Small intestine (tissue), 7 donors: Measurements from ENCODE around the gene AMZ1. TPM values are rescaled to one million over a fixed set of nuclear protein-coding genes. Genes with fewer than 3 reads are reported as not detected.

Source experiments
- DNase-seq, 2 donors: peaks; one replicate each; pipeline versions ENCODE4 v3.0.0 to v3.0.0-alpha.2; 2013
- FAIRE-seq: peaks from 2 replicates; lab custom pipeline; 2012; peaks lifted over from hg19 to GRCh38; lab: Jason Lieb, UNC
- H3K27ac ChIP-seq, 3 donors: one replicate each; pipeline ENCODE4 v1.5.1; 2013; ENCODE audit warnings: low read length in 2 of 3, mild to moderate bottlenecking in 2 of 3, control low read depth in 1 of 3, inconsistent platforms in 1 of 3, low read depth in 1 of 3, moderate library complexity in 1 of 3
- H3K27me3 ChIP-seq, 3 donors: one replicate each; pipeline ENCODE4 v1.6.1; 2013; ENCODE audit warnings: low read length in 3 of 3, inconsistent platforms in 1 of 3; ENCODE audit not compliant: control insufficient read depth in 3 of 3, insufficient read depth in 3 of 3
- H3K36me3 ChIP-seq, 3 donors: one replicate each; pipeline ENCODE4 v1.6.1; 2013; ENCODE audit warnings: low read length in 3 of 3, inconsistent platforms in 1 of 3, low read depth in 1 of 3, mild to moderate bottlenecking in 1 of 3, moderate library complexity in 1 of 3; ENCODE audit not compliant: control insufficient read depth in 3 of 3, insufficient read depth in 2 of 3
- H3K4me1 ChIP-seq, 3 donors: one replicate each; pipeline ENCODE4 v1.6.1; 2013; ENCODE audit warnings: low read length in 2 of 3, inconsistent platforms in 1 of 3, low read depth in 1 of 3, mild to moderate bottlenecking in 1 of 3, moderate library complexity in 1 of 3; ENCODE audit not compliant: control insufficient read depth in 3 of 3, insufficient read depth in 2 of 3
- H3K4me3 ChIP-seq, 3 donors: one replicate each; pipeline ENCODE4 v1.5.1; 2013; ENCODE audit warnings: low read length in 3 of 3, control low read depth in 1 of 3, inconsistent platforms in 1 of 3, low read depth in 1 of 3, mild to moderate bottlenecking in 1 of 3, moderate library complexity in 1 of 3
- H3K9me3 ChIP-seq, 2 donors: one replicate each; pipeline ENCODE4 v1.6.1; 2013; ENCODE audit warnings: low read depth in 1 of 2, low read length in 1 of 2; ENCODE audit not compliant: control insufficient read depth in 2 of 2, insufficient read depth in 1 of 2
- WGBS, 3 donors: extraction: QIAGEN DNeasy Blood & Tissue Kit; methylation state at CpG; one replicate each; pipeline ENCODE4 v1.1.7; 2013; 5-methylcytosine and 5-hydroxymethylcytosine counted together
- polyA plus RNA-seq, 4 donors: library from polyadenylated mRNA; stranded (reverse) in 3 of 4; unstranded in 1 of 4; fragments of 200-250 nt in 3 of 4; fragments of 120-200 nt in 1 of 4; gene quantifications; one replicate each; pipeline versions ENCODE4 v1.2.1 to v1.2.3, GENCODE V29; 2013
- donor health status: healthy with polysubstance abuse.
- donor health status: control.
- donor health status: control.
- donor health status: Bipolar disorder and iron deficiency.
- donor health status: healthy.

Gene AMZ1
- polyA plus RNA-seq, 4 donors: 0.07 to 0.24 TPM; not detected in 2

DNA sequence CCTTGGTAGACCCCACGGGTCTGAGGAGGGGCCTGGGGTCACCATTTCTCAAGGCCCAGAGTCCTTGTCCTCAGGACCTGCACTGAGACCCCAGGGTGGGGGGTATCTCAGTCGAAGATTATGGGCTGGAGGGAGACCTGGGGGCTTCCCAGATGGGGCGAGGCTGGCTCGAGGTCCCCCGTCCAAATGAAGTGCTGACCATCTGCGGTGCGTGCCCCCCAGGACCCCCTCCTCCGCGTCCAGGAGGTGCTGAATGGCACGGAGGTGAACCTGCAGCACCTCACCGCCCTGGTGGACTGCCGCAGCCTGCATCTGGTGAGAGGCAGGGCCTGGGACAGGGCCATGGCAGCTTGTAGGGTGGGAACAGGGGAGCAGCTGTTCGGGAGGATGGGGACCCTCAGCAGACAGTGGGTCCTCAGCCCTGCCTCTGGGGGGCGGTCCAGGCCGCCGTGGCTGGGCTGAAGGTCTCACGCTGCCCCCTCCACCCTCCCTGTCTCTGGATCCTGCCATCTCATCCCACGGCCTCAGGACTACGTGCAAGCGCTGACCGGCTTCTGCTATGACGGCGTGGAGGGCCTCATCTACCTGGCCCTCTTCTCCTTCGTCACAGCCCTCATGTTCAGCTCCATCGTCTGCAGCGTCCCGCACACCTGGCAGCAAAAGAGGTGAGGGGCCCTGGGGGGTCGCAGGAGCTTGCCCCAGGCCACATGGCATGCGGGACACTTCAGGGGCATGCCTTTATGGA lies 32.0 kb upstream of the AMZ1 start:
- no peak for FAIRE-seq
- H3K4me3 ChIP-seq: no peak overlapping the region
- H3K4me1 ChIP-seq: no peaks in the 10 kb centered on the region
- 91 to 95% (median 93%) methylated on average over 28 to 29 of the region's 29 CpGs for WGBS, 3 donors
- no peak overlapping the region for H3K27ac ChIP-seq
- no peaks in the 10 kb centered on the region for H3K9me3 ChIP-seq
- peaks cover 2 to 96% (median 7%) of the 10 kb centered on the region in 3 donors for H3K36me3 ChIP-seq
- DNase-seq: no peak
- H3K27me3 ChIP-seq: no peaks in the 10 kb centered on the region

DNA sequence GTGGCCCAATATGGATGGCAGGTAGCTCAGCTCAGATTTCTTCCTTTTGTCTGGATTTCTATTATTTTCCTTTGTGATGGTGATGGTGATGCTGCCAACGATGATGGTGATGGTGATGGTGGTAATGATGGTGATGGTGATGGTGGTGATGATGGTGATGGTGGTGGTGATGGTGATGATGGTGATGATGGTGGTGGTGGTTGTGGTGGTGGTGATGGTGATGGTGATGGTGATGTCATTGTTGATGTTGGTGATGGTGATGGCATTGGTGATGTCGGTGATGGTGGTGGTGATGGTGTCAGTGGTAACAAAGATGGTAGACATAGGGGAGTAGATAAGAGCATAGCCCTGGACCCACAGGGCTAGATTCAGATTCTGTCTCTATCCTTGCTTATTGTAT lies 30.8 kb upstream of the AMZ1 start:
- Histone ChIP-seq H3K27me3 (no peaks in the 10 kb centered on the region), H3K27ac (no peak overlapping the region), H3K36me3 (peaks cover 2 to 96% (median 7%) of the 10 kb centered on the region in 3 donors), H3K9me3 (no peaks in the 10 kb centered on the region), H3K4me1 (no peaks in the 10 kb centered on the region), H3K4me3 (no peak overlapping the region)
- FAIRE-seq (no peak), DNase-seq (no peak)
- 48 to 93% (median 78%) methylated on average over 2 of the region's 2 CpGs for WGBS, 3 donors

DNA sequence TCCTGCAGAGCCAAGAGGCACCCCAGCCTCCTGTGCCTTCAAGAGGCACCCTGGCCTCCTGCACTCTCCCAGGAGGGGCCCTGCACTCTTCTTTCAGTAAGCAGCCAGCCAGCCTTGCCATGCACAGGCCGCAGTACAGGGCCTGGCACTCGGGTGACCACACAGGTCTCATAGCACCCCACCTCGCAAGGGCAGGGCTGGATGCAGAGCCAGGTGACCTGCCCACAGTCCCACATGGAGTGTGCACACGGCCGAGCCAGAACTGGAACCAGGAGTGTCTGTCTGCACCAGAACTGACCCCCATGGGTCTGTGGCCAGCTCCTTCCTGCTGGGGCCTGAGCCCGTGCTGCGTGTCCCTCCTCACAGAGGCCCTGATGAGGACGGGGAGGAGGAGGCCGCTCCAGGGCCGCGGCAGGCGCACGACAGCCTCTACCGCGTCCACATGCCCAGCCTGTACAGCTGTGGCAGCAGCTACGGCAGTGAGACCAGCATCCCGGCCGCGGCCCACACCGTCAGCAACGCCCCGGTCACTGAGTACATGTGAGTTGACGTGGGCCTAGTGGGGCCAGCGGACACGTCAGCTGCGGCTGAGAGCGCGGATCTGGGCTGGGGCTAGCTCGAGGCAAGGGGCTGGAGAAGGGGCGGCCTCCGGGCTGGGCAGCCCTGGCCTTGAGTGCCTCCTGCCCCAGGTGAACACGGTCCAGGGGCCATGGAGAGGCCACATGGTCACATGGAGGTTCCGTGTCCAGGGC lies 29.9 kb upstream of the AMZ1 start:
- Histone ChIP-seq H3K27ac (no peak overlapping the region), H3K4me3 (no peak overlapping the region), H3K27me3 (no peaks in the 10 kb centered on the region), H3K9me3 (no peaks in the 10 kb centered on the region), H3K4me1 (no peaks in the 10 kb centered on the region), H3K36me3 (peaks cover 2 to 96% (median 7%) of the 10 kb centered on the region in 3 donors)
- FAIRE-seq (no peak), DNase-seq (no peak)
- whole genome bisulfite sequencing, 3 donors: 94 to 95% (median 95%) methylated on average over 32 to 33 of the region's 33 CpGs

DNA sequence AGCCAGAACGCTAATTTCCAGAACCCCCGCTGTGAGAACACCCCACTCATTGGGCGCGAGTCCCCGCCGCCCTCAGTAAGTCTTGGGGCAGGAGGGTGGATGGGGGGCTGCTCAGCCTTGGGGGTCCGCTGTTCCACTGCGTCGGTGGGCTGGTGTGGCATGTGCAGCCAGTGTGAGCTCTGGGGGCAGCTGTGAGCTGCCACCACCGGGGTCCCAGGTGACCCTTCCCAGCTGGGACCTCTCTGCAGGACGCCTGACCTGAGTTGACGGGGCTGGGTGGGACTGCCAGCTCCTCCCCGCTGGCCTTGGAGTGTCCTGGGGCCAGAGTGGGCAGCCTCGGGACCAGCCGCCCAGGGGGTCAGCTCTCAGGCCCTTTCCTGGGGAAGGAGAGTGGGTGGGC lies 29.1 kb upstream of the AMZ1 start:
- no peaks in the 10 kb centered on the region for H3K9me3 ChIP-seq
- peaks cover 0 to 2% (median 0%) of the 10 kb centered on the region in 3 donors for H3K4me1 ChIP-seq
- 90 to 94% (median 93%) methylated on average over 13 to 15 of the region's 15 CpGs for WGBS, 3 donors
- H3K36me3 ChIP-seq: peaks cover 2 to 99% (median 7%) of the 10 kb centered on the region in 3 donors
- no peak overlapping the region for H3K27ac ChIP-seq
- H3K4me3 ChIP-seq: no peak overlapping the region
- DNase-seq (no peak), FAIRE-seq (no peak)
- H3K27me3 ChIP-seq: no peaks in the 10 kb centered on the region

DNA sequence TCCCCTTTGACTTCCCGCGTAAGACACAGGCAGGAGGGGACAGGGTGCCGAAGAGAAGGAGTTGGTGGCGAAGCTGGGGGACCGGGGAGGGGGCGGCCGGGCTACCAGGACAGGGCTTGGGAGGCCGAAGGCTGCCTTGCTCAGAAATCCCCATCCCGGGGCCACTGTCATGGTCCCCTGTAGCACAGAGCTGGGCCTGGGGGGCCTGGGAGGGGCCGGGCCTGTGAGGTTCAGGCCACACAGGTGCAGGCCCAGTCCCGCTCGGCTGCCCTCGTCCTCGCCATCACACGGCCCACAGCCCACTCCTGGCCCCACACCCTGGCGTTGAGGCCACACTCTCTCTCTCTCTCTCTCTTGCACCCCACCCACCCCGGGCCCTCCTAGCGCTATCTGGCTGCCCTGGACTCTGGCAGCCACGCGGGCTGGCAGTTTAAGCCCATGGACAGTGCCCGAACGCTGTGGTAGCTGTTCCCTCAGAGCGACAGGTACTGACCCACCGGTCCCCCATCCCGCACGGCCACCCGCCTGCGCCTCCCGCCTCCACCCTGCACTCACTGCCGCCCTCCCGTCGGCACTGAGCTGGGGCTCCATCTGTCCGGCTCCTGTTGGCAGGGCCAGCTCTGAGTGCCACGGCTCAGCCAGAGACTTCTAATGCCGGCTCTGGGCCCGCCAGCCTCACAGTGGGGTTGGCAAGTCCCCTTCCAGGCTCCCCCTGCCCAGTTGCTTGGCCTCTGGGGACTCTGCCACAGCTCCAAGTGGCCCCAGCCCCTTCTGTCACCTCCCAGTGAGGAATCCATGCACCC lies 28.2 kb upstream of the AMZ1 start:
- FAIRE-seq: no peak
- no peak for DNase-seq
- Histone ChIP-seq H3K4me1 (peaks cover 0 to 2% (median 0%) of the 10 kb centered on the region in 3 donors), H3K4me3 (no peak overlapping the region), H3K27me3 (no peaks in the 10 kb centered on the region), H3K27ac (no peak overlapping the region), H3K36me3 (peaks cover 2 to 94% (median 7%) of the 10 kb centered on the region in 3 donors), H3K9me3 (no peaks in the 10 kb centered on the region)
- WGBS, 3 donors: 86 to 92% (median 89%) methylated on average over 34 to 36 of the region's 36 CpGs

DNA sequence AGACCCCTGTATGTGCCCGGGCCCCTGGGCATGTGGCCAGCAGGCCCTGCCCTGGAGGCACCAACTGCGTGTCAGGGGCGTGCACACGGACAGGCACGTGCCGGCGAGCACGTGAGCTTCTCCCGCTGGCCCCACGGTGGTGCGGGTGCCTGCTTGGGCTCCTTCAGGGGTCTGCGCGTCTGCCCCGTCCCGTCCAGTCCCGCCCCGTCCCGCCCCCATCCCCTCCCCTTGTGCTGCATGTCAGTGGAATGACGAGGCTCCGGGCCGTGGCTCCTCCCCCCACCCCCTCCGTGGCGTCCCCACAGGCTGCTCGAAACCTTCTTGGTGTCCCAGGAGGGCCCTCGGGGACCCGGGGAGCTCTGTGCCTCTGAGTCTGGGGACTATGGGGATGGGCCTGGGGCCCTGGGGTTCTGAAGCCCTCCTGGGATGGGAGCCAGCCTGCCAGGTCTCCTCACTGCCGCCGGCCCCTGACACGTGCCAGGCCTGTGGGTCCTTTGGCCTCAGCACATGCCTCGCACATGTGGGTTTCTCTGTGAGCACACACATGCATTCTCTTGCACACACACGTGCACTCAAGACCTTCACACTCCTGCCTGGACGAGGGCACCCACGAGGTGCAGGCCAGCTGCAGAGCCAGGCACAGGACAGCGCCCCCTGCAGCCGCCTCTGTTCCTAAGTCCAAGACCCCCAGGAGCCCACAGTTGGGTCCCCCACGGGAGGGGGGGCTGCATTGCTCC lies 27.5 kb upstream of the AMZ1 start:
- no peaks in the 10 kb centered on the region for H3K9me3 ChIP-seq
- no peak overlapping the region for H3K4me3 ChIP-seq
- peaks cover 0 to 5% (median 0%) of the 10 kb centered on the region in 3 donors for H3K4me1 ChIP-seq
- DNase-seq: no peak
- H3K27ac ChIP-seq: no peak overlapping the region
- H3K27me3 ChIP-seq: no peaks in the 10 kb centered on the region
- peaks cover 2 to 86% (median 7%) of the 10 kb centered on the region in 3 donors for H3K36me3 ChIP-seq
- 82 to 84% (median 84%) methylated on average over 31 to 36 of the region's 36 CpGs for WGBS, 3 donors
- FAIRE-seq: no peak

DNA sequence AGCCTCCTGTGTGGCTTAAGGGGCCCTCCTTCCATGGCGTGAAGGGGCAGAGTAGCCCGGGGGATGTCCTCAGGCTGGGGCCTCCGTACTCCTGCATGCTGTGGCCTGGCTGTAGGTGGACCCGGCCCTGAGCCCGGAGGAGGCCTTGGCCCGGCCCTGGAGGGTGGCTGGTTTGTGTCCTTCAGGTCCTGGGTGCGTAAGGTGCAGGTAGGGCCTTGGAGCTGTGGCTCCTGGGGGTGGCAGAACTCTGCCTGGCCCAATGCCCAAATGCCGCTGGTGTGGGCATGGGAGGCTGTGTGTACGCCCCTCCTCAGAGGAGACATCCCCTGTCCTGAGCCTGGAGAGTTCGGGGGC lies 26.9 kb upstream of the AMZ1 start:
- H3K9me3 ChIP-seq: no peaks in the 10 kb centered on the region
- no peak overlapping the region for H3K27ac ChIP-seq
- H3K4me1 ChIP-seq: peaks cover 0 to 9% (median 0%) of the 10 kb centered on the region in 3 donors
- peaks cover 2 to 80% (median 7%) of the 10 kb centered on the region in 3 donors for H3K36me3 ChIP-seq
- DNase-seq: no peak
- H3K4me3 ChIP-seq: no peak overlapping the region
- no peak for FAIRE-seq
- 90 to 92% (median 91%) methylated on average over 8 to 10 of the region's 10 CpGs for WGBS, 3 donors
- H3K27me3 ChIP-seq: no peaks in the 10 kb centered on the region
